SU-DHL-6 (cell line): ENCODE results near the gene RAB37.

Source experiments
- EZH2phosphoT487 ChIP-seq: fragments of 200-600 bp; sonication (generic), shearing (Covaris generic); conservative IDR thresholded peaks from 2 replicates; pipeline ENCODE4 v1.6.1; 2018; ENCODE audit warnings: mild to moderate bottlenecking, antibody characterized with exemption, low read length, moderate library complexity, mixed read lengths
- TF ChIP-seq, protein P1 (sequence below): fragments of 200-600 bp; sonication (generic); IDR thresholded peaks from one replicate; pipeline ENCODE4 v1.5.1; 2017; ENCODE audit warnings: antibody characterized with exemption, mild to moderate bottlenecking, low read length, moderate library complexity; ENCODE audit not compliant: insufficient read depth, poor library complexity, severe bottlenecking

DNA sequence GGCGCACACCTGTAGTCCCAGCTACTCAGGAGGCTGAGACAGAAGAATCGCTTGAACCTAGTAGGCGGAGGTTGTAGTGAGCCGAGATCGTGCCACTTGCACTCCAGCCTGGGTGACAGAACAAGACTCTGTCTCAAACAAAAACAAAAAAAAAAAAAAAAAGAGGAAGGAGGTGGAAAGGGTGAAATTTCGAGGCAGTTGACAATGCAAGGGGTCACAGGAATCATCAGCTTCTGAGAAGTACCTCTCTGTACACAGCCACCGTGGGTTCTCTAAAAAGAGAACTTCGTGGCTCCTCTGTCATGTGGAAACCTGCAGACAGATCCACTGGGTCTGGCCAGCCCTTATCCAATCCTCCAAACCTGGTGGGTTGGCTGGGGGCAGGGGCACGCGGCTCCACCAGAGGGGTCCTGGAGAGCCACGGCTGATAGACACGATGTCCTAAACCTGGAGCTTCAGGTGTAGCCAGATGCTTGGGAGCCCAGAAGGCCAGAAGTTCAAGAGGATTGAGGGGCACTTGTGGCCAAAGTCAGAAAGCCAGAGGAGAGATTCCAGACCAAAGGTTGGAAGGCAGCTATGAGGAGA, 23.8 kb upstream of the RAB37 start:
- TF ChIP-seq, protein P1, sequence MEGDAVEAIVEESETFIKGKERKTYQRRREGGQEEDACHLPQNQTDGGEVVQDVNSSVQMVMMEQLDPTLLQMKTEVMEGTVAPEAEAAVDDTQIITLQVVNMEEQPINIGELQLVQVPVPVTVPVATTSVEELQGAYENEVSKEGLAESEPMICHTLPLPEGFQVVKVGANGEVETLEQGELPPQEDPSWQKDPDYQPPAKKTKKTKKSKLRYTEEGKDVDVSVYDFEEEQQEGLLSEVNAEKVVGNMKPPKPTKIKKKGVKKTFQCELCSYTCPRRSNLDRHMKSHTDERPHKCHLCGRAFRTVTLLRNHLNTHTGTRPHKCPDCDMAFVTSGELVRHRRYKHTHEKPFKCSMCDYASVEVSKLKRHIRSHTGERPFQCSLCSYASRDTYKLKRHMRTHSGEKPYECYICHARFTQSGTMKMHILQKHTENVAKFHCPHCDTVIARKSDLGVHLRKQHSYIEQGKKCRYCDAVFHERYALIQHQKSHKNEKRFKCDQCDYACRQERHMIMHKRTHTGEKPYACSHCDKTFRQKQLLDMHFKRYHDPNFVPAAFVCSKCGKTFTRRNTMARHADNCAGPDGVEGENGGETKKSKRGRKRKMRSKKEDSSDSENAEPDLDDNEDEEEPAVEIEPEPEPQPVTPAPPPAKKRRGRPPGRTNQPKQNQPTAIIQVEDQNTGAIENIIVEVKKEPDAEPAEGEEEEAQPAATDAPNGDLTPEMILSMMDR, result no peak
- no peak for TF ChIP-seq EZH2phosphoT487
